ENCODE measurements around the gene EFCAB11. TPM values are rescaled to one million over a fixed set of nuclear protein-coding genes. Genes with fewer than 3 reads are reported as not detected.

Gene EFCAB11
- total RNA-seq, 1 experiment from 2014 or later = 15.5 TPM

DNA sequence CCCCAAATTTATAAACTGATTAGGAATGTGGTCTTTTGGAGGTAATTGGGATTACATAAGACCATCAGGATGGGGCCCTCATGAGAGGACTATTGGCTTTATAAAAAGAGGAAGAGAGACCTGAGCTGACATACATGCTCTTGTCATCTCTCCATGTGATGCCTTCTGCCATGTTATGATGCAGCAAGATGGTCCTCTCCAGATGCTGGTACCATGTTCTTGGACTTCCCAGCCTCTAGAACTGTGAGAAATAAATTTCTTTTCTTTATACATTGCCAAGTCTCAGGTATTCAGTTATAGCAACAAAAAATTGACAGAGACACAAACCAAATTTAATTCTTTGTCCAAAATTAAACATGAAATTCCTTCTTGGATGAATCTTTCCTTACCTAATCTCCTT, 92.9 kb downstream of the EFCAB11 start (continued):
- TF ChIP-seq, protein P1, sequence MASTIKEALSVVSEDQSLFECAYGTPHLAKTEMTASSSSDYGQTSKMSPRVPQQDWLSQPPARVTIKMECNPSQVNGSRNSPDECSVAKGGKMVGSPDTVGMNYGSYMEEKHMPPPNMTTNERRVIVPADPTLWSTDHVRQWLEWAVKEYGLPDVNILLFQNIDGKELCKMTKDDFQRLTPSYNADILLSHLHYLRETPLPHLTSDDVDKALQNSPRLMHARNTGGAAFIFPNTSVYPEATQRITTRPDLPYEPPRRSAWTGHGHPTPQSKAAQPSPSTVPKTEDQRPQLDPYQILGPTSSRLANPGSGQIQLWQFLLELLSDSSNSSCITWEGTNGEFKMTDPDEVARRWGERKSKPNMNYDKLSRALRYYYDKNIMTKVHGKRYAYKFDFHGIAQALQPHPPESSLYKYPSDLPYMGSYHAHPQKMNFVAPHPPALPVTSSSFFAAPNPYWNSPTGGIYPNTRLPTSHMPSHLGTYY (CRISPR knock-in tag; IDR thresholded peaks at IDR 0.05) = no peak
- TF ChIP-seq TEAD4 (CRISPR knock-in tag; IDR thresholded peaks at IDR 0.05) (no peak), ETV6 (CRISPR knock-in tag; IDR thresholded peaks at IDR 0.05) (no peak), NR1H2 (CRISPR knock-in tag; IDR thresholded peaks at IDR 0.05) (no peak)
- TF ChIP-seq, protein P2, sequence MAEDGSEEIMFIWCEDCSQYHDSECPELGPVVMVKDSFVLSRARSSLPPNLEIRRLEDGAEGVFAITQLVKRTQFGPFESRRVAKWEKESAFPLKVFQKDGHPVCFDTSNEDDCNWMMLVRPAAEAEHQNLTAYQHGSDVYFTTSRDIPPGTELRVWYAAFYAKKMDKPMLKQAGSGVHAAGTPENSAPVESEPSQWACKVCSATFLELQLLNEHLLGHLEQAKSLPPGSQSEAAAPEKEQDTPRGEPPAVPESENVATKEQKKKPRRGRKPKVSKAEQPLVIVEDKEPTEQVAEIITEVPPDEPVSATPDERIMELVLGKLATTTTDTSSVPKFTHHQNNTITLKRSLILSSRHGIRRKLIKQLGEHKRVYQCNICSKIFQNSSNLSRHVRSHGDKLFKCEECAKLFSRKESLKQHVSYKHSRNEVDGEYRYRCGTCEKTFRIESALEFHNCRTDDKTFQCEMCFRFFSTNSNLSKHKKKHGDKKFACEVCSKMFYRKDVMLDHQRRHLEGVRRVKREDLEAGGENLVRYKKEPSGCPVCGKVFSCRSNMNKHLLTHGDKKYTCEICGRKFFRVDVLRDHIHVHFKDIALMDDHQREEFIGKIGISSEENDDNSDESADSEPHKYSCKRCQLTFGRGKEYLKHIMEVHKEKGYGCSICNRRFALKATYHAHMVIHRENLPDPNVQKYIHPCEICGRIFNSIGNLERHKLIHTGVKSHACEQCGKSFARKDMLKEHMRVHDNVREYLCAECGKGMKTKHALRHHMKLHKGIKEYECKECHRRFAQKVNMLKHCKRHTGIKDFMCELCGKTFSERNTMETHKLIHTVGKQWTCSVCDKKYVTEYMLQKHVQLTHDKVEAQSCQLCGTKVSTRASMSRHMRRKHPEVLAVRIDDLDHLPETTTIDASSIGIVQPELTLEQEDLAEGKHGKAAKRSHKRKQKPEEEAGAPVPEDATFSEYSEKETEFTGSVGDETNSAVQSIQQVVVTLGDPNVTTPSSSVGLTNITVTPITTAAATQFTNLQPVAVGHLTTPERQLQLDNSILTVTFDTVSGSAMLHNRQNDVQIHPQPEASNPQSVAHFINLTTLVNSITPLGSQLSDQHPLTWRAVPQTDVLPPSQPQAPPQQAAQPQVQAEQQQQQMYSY (CRISPR knock-in tag; IDR thresholded peaks at IDR 0.05) = no peak

DNA sequence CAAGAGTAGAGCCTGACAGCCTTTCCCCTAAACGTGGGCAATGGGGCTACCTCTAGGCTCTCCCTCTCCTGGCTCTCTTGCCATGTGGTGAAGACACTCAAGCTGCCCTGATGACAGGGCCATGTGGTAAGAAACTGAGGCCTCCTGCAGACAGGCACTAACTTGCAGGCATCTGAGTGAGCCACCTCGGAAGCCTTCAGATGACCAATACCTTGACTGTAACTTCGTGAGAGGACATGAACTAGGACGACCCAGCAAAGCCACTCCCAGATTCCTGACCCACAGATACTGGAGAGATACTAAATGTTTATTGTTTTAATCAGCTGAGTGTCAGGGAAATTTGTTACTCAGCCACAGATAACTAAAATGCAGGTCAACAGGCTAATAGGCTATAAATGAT, 96.4 kb downstream of the EFCAB11 start:
- Mint-ChIP-seq H3K4me3 (no peak overlapping the region), H3K27ac (no peak overlapping the region), H3K9me3 (peaks cover 14% of the 10 kb centered on the region), H3K27me3 (ENCODE audit: low read depth) (no peaks in the 10 kb centered on the region), H3K4me1 (no peaks in the 10 kb centered on the region), H3K36me3 (peaks cover 3% of the 10 kb centered on the region; the same call in 1 of the 2 replicates)
- ATAC-seq (no peak), DNase-seq (ENCODE audit: low spot score) (no peak)
- TF ChIP-seq ZBTB21 (CRISPR knock-in tag; IDR thresholded peaks at IDR 0.05; ENCODE audit: borderline replicate concordance) (no peak), GABPB1 (CRISPR knock-in tag; IDR thresholded peaks at IDR 0.05) (no peak), ZNF317 (CRISPR knock-in tag; IDR thresholded peaks at IDR 0.05; ENCODE audit: borderline replicate concordance, low read depth) (no peak)
- ChIA-PET POLR2A (interaction anchor here (0.6 kb wide), 1 partner anchor 26 kb away, joined by 3 read pairs; no protein-coding TSS in a partner anchor), CTCF (no interaction called here)

DNA sequence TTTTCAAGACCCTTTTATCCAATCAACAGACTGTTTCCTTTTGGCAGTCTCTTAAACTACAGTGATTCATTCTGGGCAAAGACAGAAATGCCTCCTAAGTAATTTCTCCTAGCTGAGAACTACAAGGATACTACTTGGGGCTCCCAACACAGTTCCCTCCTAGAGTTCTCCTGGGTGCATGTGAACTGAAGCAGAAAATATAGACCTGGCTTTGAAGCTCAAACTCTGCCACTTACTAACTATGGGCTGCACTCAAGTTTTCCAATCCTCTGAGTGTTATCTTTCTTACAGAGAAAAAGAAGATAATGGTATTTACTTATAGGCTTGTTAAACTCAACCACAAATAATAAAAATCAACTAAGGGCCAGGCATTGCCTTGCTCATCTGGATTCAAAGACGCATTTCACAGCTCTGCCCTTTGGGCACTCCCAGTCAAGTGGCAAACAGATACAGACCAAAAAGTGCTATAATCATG, 97.6 kb downstream of the EFCAB11 start:
- Mint-ChIP-seq H3K9me3 (peaks cover 9% of the 10 kb centered on the region), H3K4me1 (no peaks in the 10 kb centered on the region; the same call in 1 of the 2 replicates), H3K27ac (no peak overlapping the region), H3K4me3 (no peak overlapping the region), H3K27me3 (ENCODE audit: low read depth) (no peaks in the 10 kb centered on the region), H3K36me3 (no peaks in the 10 kb centered on the region)
- CTCF ChIA-PET = interaction anchor here (0.8 kb wide), 1 partner anchor 816 kb away, joined by 3 read pairs; no protein-coding TSS in a partner anchor
- ATAC-seq (no peak), DNase-seq (ENCODE audit: low spot score) (no peak)
- POLR2A ChIA-PET = no interaction called here
- TF ChIP-seq, protein P2 (CRISPR knock-in tag; IDR thresholded peaks at IDR 0.05) = no peak
- TF ChIP-seq HMGA2 (CRISPR knock-in tag; IDR thresholded peaks at IDR 0.05) (no peak), NR2C2 (CRISPR knock-in tag; IDR thresholded peaks at IDR 0.05) (no peak), ELF4 (CRISPR knock-in tag; IDR thresholded peaks at IDR 0.05; ENCODE audit: low read depth) (no peak)
- TF ChIP-seq, protein P3, sequence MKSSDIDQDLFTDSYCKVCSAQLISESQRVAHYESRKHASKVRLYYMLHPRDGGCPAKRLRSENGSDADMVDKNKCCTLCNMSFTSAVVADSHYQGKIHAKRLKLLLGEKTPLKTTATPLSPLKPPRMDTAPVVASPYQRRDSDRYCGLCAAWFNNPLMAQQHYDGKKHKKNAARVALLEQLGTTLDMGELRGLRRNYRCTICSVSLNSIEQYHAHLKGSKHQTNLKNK (CRISPR knock-in tag; IDR thresholded peaks at IDR 0.05) = no peak
